ENCODE data around the gene KCNH5.

Gene KCNH5

DNA sequence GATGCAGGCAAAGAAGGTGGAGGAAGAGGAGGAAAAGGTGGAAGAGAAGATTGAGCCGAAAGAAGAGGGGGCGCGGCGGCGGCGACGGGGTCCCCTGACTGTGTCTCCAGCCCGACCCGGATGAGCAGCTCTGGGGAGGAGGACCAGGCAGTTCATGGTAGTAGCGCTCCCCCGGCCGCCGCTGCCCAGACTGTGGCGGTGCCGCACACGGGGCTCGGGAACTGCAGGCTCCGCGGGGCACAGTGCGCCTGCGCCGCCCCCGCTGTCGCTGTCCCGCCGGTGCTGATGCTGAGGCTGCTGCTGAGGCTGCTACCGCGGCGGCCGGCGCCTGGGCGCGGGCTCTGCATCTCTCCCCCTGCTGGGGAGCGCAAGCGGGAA, at the start of gene KCNH5:
Gene KCNH5 (minus strand): TSS at position 225 of the 378 bp plus-strand sequence. CDS start 272 bp downstream, outside the sequence.
- H3K9me3 ChIP-seq (ENCODE audit: low read length): no peaks in the 10 kb centered on the region
- H3K4me1 ChIP-seq (ENCODE audit: insufficient read depth, low read length): peaks cover 15% of the 10 kb centered on the region
- no peaks in the 10 kb centered on the region for H3K36me3 ChIP-seq (ENCODE audit: insufficient read depth, low read length)
- H3K27me3 ChIP-seq (ENCODE audit: insufficient read depth, low read length): peaks cover 53% of the 10 kb centered on the region
- H3K4me3 ChIP-seq (ENCODE audit: low read length): peak within 1 kb of the TSS; percentile 48
- peak within 1 kb of the TSS; percentile 93 for H2AFZ ChIP-seq (ENCODE audit: low read depth, low read length)

DNA sequence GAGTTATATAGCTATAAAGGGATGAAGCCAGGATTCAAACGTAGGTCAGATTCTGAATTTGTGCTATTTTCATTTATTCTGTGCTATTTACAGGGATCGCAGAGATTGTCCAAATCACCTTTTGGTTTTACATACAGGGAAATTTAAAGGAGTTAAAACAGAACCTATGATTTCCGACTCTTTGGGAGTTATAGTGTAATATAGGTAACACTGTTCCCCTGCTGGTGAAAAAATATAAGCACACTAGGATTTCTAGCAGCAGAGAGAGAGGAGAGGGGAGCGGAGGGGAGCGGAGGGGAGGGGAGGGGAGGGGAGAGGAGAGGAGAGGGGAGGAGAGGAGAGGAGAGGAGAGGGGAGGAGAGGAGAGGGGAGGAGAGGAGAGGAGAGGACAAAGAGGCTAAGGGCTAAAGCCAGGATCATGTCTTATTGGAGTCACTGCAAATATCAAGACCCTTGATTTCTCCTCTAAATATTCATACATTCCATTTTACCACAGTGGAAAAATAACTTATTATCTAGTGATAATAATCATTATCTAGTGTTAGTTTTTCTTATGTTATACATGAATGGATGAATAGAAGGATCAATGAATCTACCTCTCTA, 46.2 kb upstream of the KCNH5 start:
- Histone ChIP-seq H3K36me3 (ENCODE audit: insufficient read depth, low read length) (no peaks in the 10 kb centered on the region), H3K27me3 (ENCODE audit: insufficient read depth, low read length) (no peaks in the 10 kb centered on the region), H3K4me3 (ENCODE audit: low read length) (no peak overlapping the region), H3K9me3 (ENCODE audit: low read length) (no peaks in the 10 kb centered on the region), H3K4me1 (ENCODE audit: insufficient read depth, low read length) (no peaks in the 10 kb centered on the region), H2AFZ (ENCODE audit: low read depth, low read length) (no peak overlapping the region)

DNA sequence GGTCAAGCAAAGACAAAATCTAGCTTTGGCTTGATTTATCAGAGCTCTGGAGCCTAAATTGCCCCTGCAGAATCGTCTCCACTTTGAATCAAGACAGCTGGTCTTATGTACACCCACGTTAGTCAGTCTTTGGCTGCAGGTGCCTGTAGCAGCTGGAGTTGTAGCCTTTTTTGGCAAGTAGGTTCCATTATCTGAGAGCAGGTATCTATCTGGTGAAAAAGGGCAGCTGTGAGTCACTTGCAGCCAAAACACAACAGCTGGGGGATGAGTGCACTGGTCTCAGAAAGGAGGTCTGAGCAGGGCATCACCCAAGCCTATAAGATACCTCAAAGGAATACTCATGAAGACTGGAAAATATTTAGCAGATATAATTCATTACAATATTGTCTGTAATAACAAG, 43.6 kb upstream of the KCNH5 start:
- Histone ChIP-seq H3K4me3 (ENCODE audit: low read length) (no peak overlapping the region), H2AFZ (ENCODE audit: low read depth, low read length) (no peak overlapping the region), H3K9me3 (ENCODE audit: low read length) (no peaks in the 10 kb centered on the region), H3K36me3 (ENCODE audit: insufficient read depth, low read length) (no peaks in the 10 kb centered on the region), H3K27me3 (ENCODE audit: insufficient read depth, low read length) (no peaks in the 10 kb centered on the region), H3K4me1 (ENCODE audit: insufficient read depth, low read length) (no peaks in the 10 kb centered on the region)

GRCh38 chr14:63078569-63078968, 33.3 kb upstream of the KCNH5 start:
- Histone ChIP-seq H3K36me3 (ENCODE audit: insufficient read depth, low read length) (no peaks in the 10 kb centered on the region), H3K27me3 (ENCODE audit: insufficient read depth, low read length) (no peaks in the 10 kb centered on the region), H2AFZ (ENCODE audit: low read depth, low read length) (no peak overlapping the region), H3K9me3 (ENCODE audit: low read length) (no peaks in the 10 kb centered on the region), H3K4me1 (ENCODE audit: insufficient read depth, low read length) (no peaks in the 10 kb centered on the region), H3K4me3 (ENCODE audit: low read length) (no peak overlapping the region)

DNA sequence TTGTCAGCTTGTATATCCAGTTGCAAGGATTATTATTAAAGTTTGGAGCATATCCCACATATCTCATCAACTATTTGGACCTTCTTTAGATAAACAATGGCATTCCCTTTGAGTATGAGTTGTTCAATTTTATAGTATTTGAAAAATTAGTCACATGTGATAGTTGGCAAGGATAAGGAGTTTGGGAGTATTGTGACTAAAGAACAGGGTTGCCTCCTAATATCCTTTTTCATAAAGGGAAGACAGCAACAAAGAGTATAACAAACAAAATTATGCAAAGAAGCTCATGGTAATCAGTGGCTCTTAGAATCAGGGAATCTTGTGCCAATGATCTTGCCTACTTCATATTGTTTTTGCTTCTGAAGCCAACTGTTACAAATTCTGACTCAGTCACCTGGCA, 31.2 kb upstream of the KCNH5 start:
- H3K9me3 ChIP-seq (ENCODE audit: low read length): no peaks in the 10 kb centered on the region
- no peaks in the 10 kb centered on the region for H3K36me3 ChIP-seq (ENCODE audit: insufficient read depth, low read length)
- H3K27me3 ChIP-seq (ENCODE audit: insufficient read depth, low read length): no peaks in the 10 kb centered on the region
- H2AFZ ChIP-seq (ENCODE audit: low read depth, low read length): no peak overlapping the region
- H3K4me1 ChIP-seq (ENCODE audit: insufficient read depth, low read length): no peaks in the 10 kb centered on the region
- no peak overlapping the region for H3K4me3 ChIP-seq (ENCODE audit: low read length)

GRCh38 chr14:63055631-63056030, 10.4 kb upstream of the KCNH5 start:
- Histone ChIP-seq H2AFZ (ENCODE audit: low read depth, low read length) (no peak overlapping the region), H3K4me1 (ENCODE audit: insufficient read depth, low read length) (no peaks in the 10 kb centered on the region), H3K27me3 (ENCODE audit: insufficient read depth, low read length) (peaks cover 9% of the 10 kb centered on the region), H3K36me3 (ENCODE audit: insufficient read depth, low read length) (no peaks in the 10 kb centered on the region), H3K4me3 (ENCODE audit: low read length) (no peak overlapping the region), H3K9me3 (ENCODE audit: low read length) (no peaks in the 10 kb centered on the region)

DNA sequence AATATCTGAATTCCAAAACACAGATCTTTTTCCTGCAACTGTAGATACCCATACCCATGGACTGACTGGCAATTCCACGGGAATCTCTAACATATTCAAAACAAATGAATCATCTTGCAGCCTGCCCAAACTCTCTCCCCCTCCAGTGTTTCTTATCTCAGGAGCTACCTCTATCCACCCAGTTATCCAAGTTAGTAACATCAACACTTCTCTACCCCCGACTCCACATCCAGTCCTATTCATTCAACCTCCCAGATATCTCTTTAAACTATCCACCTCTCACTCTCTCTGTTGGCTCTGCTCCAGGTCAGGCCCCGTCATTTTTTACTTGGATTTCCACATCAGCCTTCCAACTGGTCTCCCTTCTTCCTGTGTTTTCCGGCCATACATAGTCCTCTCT, 6.7 kb upstream of the KCNH5 start:
- no peak overlapping the region for H2AFZ ChIP-seq (ENCODE audit: low read depth, low read length)
- no peak overlapping the region for H3K4me3 ChIP-seq (ENCODE audit: low read length)
- peaks cover 34% of the 10 kb centered on the region for H3K27me3 ChIP-seq (ENCODE audit: insufficient read depth, low read length)
- no peaks in the 10 kb centered on the region for H3K9me3 ChIP-seq (ENCODE audit: low read length)
- no peaks in the 10 kb centered on the region for H3K36me3 ChIP-seq (ENCODE audit: insufficient read depth, low read length)
- no peaks in the 10 kb centered on the region for H3K4me1 ChIP-seq (ENCODE audit: insufficient read depth, low read length)

DNA sequence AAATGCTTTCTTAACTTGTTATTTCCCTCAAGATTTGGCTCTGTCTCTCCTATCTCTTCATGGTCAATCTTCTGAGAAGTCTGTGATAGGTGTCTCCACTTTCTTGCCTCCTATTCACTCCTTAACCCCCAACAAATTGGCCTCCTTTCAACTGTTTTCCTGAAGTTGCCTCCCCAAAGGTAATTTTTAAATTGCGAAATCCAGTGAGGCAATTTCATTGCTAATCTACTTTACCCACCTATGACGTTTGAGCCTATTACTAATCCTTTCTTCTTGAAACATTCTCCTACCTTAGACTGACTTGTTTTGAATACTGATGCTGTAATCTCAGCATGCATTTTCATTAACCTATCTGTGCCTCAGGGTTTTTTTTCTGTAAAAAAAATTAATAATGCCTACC, 6.0 kb upstream of the KCNH5 start:
- Histone ChIP-seq H3K36me3 (ENCODE audit: insufficient read depth, low read length) (no peaks in the 10 kb centered on the region), H3K4me1 (ENCODE audit: insufficient read depth, low read length) (peaks cover 1% of the 10 kb centered on the region), H3K4me3 (ENCODE audit: low read length) (no peak overlapping the region), H3K27me3 (ENCODE audit: insufficient read depth, low read length) (peaks cover 40% of the 10 kb centered on the region), H2AFZ (ENCODE audit: low read depth, low read length) (no peak overlapping the region), H3K9me3 (ENCODE audit: low read length) (no peaks in the 10 kb centered on the region)

DNA sequence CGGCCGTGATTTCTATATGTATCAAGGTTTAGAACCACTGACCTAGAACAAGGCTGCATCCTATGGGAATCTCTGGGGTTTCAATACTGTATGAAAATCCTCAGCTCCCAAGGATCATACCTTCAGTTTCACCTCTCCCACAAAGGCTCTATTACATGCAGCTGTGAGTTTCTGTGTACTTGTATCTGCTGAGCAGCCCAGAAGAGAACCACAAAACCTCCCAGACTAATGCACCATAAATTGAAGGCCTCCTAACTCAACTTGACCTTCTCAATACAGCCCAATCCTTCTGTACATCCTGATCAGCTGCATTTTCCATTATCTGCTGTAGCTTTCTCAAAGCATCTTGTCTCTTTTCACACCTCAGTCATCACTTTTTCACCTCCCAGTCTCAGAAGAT, 5.4 kb upstream of the KCNH5 start:
- Histone ChIP-seq H2AFZ (ENCODE audit: low read depth, low read length) (no peak overlapping the region), H3K4me3 (ENCODE audit: low read length) (no peak overlapping the region), H3K4me1 (ENCODE audit: insufficient read depth, low read length) (peaks cover 7% of the 10 kb centered on the region), H3K27me3 (ENCODE audit: insufficient read depth, low read length) (peaks cover 43% of the 10 kb centered on the region), H3K9me3 (ENCODE audit: low read length) (no peaks in the 10 kb centered on the region), H3K36me3 (ENCODE audit: insufficient read depth, low read length) (no peaks in the 10 kb centered on the region)

GRCh38 chr14:63046339-63047268, 1.3 kb upstream of the KCNH5 start:
- peak overlapping the region; percentile 93 for H2AFZ ChIP-seq (ENCODE audit: low read depth, low read length)
- peaks cover 15% of the 10 kb centered on the region for H3K4me1 ChIP-seq (ENCODE audit: insufficient read depth, low read length)
- peak overlapping the region; percentile 48 for H3K4me3 ChIP-seq (ENCODE audit: low read length)
- peaks cover 58% of the 10 kb centered on the region for H3K27me3 ChIP-seq (ENCODE audit: insufficient read depth, low read length)
- H3K9me3 ChIP-seq (ENCODE audit: low read length): no peaks in the 10 kb centered on the region
- H3K36me3 ChIP-seq (ENCODE audit: insufficient read depth, low read length): no peaks in the 10 kb centered on the region

DNA sequence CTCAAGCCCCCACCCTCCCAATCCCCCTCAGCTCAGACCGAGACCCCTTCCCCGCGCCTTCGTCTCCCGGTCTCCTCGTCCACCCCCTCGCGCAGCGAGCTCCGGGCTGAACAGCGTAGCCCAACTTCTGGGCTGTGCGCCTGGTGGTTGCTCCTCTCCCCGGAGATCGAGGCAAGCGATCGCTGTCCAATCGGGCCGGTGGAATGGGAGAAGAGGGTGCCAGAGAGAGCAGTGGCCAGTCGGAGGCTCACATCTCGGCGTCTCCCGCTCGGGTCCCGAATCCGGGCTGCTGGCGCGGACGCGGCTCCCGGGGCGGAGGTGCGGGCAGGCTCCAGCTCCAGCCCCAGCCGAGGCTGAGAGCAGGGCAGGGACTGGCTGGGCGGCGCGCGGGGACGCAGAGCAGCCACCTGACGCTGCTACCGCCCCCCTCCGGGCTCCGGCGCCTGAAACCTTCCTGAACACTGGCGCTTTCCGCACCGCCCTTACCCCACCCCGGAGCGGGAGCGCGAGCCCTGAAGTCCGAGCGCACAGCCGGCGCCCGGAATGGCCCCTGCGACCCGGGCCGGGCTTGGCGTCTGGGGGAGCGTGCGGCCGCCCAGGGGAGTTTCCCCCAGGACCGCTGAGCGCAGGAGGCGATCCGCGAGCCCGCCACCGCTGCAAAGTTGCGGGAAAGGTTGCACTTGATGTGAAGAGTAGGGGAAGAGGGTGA, 508 bp upstream of the KCNH5 start:
- Histone ChIP-seq H3K27me3 (ENCODE audit: insufficient read depth, low read length) (peaks cover 54% of the 10 kb centered on the region), H3K4me3 (ENCODE audit: low read length) (peak overlapping the region; percentile 48), H2AFZ (ENCODE audit: low read depth, low read length) (peak overlapping the region; percentile 93), H3K9me3 (ENCODE audit: low read length) (no peaks in the 10 kb centered on the region), H3K4me1 (ENCODE audit: insufficient read depth, low read length) (peaks cover 15% of the 10 kb centered on the region), H3K36me3 (ENCODE audit: insufficient read depth, low read length) (no peaks in the 10 kb centered on the region)

- Histone ChIP-seq H3K27me3 (ENCODE audit: insufficient read depth, low read length) (peaks cover 20% of the 10 kb centered on the region), H3K9me3 (ENCODE audit: low read length) (no peaks in the 10 kb centered on the region), H2AFZ (ENCODE audit: low read depth, low read length) (no peak overlapping the region), H3K4me3 (ENCODE audit: low read length) (no peak overlapping the region), H3K36me3 (ENCODE audit: insufficient read depth, low read length) (no peaks in the 10 kb centered on the region), H3K4me1 (ENCODE audit: insufficient read depth, low read length) (peaks cover 3% of the 10 kb centered on the region)
Measured at GRCh38 chr14:63039866-63040265, 5.4 kb downstream of the KCNH5 start.

- H3K4me3 ChIP-seq (ENCODE audit: low read length): no peak overlapping the region
Measured at GRCh38 chr14:63032641-63033040, 12.6 kb downstream of the KCNH5 start.

More at GRCh38 chr14:63032641-63033040, 12.6 kb downstream of the KCNH5 start:
- Histone ChIP-seq H2AFZ (ENCODE audit: low read depth, low read length) (no peak overlapping the region), H3K36me3 (ENCODE audit: insufficient read depth, low read length) (no peaks in the 10 kb centered on the region), H3K9me3 (ENCODE audit: low read length) (no peaks in the 10 kb centered on the region), H3K27me3 (ENCODE audit: insufficient read depth, low read length) (no peaks in the 10 kb centered on the region), H3K4me1 (ENCODE audit: insufficient read depth, low read length) (no peaks in the 10 kb centered on the region)
